GM12878 (cell line): ENCODE measurements around the gene TBCD. TPM values are rescaled to one million over a fixed set of nuclear protein-coding genes. Genes with fewer than 3 reads are reported as not detected.

ENCODE experiments used
- ATF2 ChIP-seq: IDR thresholded peaks from 2 replicates; pipeline ENCODE4 v1.6.1; 2012; ENCODE audit warnings: low read length, inconsistent platforms
- BCLAF1 ChIP-seq: fragments of 450-650 bp; IDR thresholded peaks from 2 replicates; pipeline ENCODE4 v1.6.1; 2017; ENCODE audit warnings: antibody characterized with exemption, mild to moderate bottlenecking, moderate library complexity
- GABPA ChIP-seq: IDR thresholded peaks from 2 replicates; pipeline ENCODE4 v1.6.1; 2014; ENCODE audit warnings: antibody characterized with exemption, low read depth, mild to moderate bottlenecking, inconsistent platforms
- HSF1 ChIP-seq: fragments of 150-350 bp; IDR thresholded peaks from 2 replicates; pipeline ENCODE4 v1.6.1; 2014; ENCODE audit warnings: mild to moderate bottlenecking, low read depth, low read length
- PKNOX1 ChIP-seq: fragments of 450-650 bp; IDR thresholded peaks from 2 replicates; pipeline ENCODE4 v1.6.1; 2016; ENCODE audit warnings: mild to moderate bottlenecking
- PML ChIP-seq: IDR thresholded peaks from 2 replicates; pipeline ENCODE4 v1.6.1; 2012; ENCODE audit warnings: low read length, inconsistent platforms
- TCF3 ChIP-seq: IDR thresholded peaks from 2 replicates; pipeline ENCODE4 v1.6.1; 2012; ENCODE audit warnings: low read depth, mild to moderate bottlenecking, low read length, borderline replicate concordance; ENCODE audit not compliant: insufficient read depth
- USF2 ChIP-seq: IDR thresholded peaks from 2 replicates; pipeline ENCODE4 v1.6.1; 2011; ENCODE audit warnings: low read depth, low read length, improper control_type of control experiment, borderline replicate concordance
- ZZZ3 ChIP-seq: IDR thresholded peaks from 2 replicates; pipeline ENCODE4 v1.6.1; 2011; ENCODE audit warnings: low read depth; ENCODE audit not compliant: control insufficient read depth, insufficient read length
- polyA plus RNA-seq, 11 experiments: library from polyadenylated mRNA; depleted of rRNA in 4 of 11; unstranded in 6 of 11; stranded (reverse) in 5 of 11; fragments of >200 nt; fragmentation: Nextera tagmentation in 4 of 11; fragmentation: Illumina TruSeq in 1 of 11; extraction: Ambion mirVana in 4 of 11; extraction: Trizol in 1 of 11; gene quantifications; 1 replicate in 1 of 11; 2 replicates in 10 of 11; pipeline versions ENCODE4 v1.2.1 to v1.2.3, GENCODE V29; 2011 to 2016; ENCODE audit warnings: inconsistent platforms in 2 of 11, missing spikeins in 2 of 11, low read depth in 1 of 11
- total RNA-seq, 4 experiments: library from RNA; depleted of rRNA in 3 of 4; stranded (reverse); fragments of >200 nt in 3 of 4; fragmentation: Illumina TruSeq in 1 of 4; extraction: Trizol in 1 of 4; gene quantifications; 2 replicates each; pipeline versions ENCODE4 v1.2.1 to v1.2.3, GENCODE V29; 2013 to 2021

Gene TBCD
- total and polyA plus RNA-seq, 10 of the 15 experiments (the other 5 are each of a cell fraction or from before 2014, with no cell fraction given), result 10.3 to 114 (median 52.4) TPM

- TF ChIP-seq HSF1, result no peak
- TF ChIP-seq TCF3, result no peak
- no peak for TF ChIP-seq PML
- TF ChIP-seq PKNOX1, result no peak
- TF ChIP-seq GABPA, result no peak
- TF ChIP-seq USF2, result no peak
- TF ChIP-seq BCLAF1, result no peak
- TF ChIP-seq ATF2, result no peak
- no peak for TF ChIP-seq ZZZ3
- TF ChIP-seq, all 136 proteins: peak for 0
Observed at GRCh38 chr17:82936768-82937171, 184.9 kb downstream of the TBCD start (continued).
